HG03521 (cell line): ENCODE measurements around the gene SULT4A1.

Experiments
- ATAC-seq: cut with Tn5 transposase; IDR thresholded peaks from one replicate; pipeline ENCODE4 v1.9.1; 2021; ENCODE audit warnings: mild to moderate bottlenecking, moderate library complexity; ENCODE audit not compliant: unreplicated experiment

The SULT4A1 gene

GRCh38 chr22:43846966-43847365 lies 15.3 kb downstream of the SULT4A1 start:
- ATAC-seq = no peak

- no peak for ATAC-seq
Measured at GRCh38 chr22:43845981-43846380, 16.3 kb downstream of the SULT4A1 start.

- ATAC-seq = no peak
Measured at GRCh38 chr22:43844560-43845545, 17.5 kb downstream of the SULT4A1 start.

- no peak for ATAC-seq
Measured at GRCh38 chr22:43843783-43844530, 18.4 kb downstream of the SULT4A1 start.

GRCh38 chr22:43841742-43842141 lies 20.6 kb downstream of the SULT4A1 start:
- ATAC-seq = no peak

- ATAC-seq = no peak
Measured at GRCh38 chr22:43840851-43841250, 21.5 kb downstream of the SULT4A1 start.

- no peak for ATAC-seq
Measured at GRCh38 chr22:43840431-43840830, 21.9 kb downstream of the SULT4A1 start.

- ATAC-seq = no peak
Measured at GRCh38 chr22:43839781-43840180, 22.5 kb downstream of the SULT4A1 start.

GRCh38 chr22:43838571-43839307 lies 23.6 kb downstream of the SULT4A1 start:
- no peak for ATAC-seq

- no peak for ATAC-seq
Measured at GRCh38 chr22:43838161-43838560, 24.2 kb downstream of the SULT4A1 start.

- ATAC-seq = no peak
Measured at GRCh38 chr22:43837666-43838065, 24.6 kb downstream of the SULT4A1 start.

- no peak for ATAC-seq
Measured at GRCh38 chr22:43835736-43836135, 26.6 kb downstream of the SULT4A1 start.

- ATAC-seq = no peak
Measured at GRCh38 chr22:43835166-43835565, 27.1 kb downstream of the SULT4A1 start.

GRCh38 chr22:43833286-43834240 lies 28.8 kb downstream of the SULT4A1 start:
- ATAC-seq = no peak

- ATAC-seq = no peak
Measured at GRCh38 chr22:43832393-43833265, 29.7 kb downstream of the SULT4A1 start.

- no peak for ATAC-seq
Measured at GRCh38 chr22:43831561-43832392, 30.5 kb downstream of the SULT4A1 start.

- ATAC-seq = no peak
Measured at GRCh38 chr22:43830931-43831560, 31.3 kb downstream of the SULT4A1 start.
